Bronchial epithelial cell (primary cell): ENCODE data around the gene SBNO2. TPM values are rescaled to one million over a fixed set of nuclear protein-coding genes. Genes with fewer than 3 reads are reported as not detected.
A peak's percentile ranks its signal among the peaks of the same experiment; 100 is the strongest.

Source experiments
- DNase-seq: peaks from one replicate; pipeline ENCODE4 v3.0.0-alpha.2; 2010; ENCODE audit warnings: low read depth
- FAIRE-seq: peaks from 2 replicates; lab custom pipeline; 2011; peaks lifted over from hg19 to GRCh38; lab: Jason Lieb, UNC
- H3K27me3 ChIP-seq: 2 replicates; pipeline ENCODE4 v1.5.1; 2011; ENCODE audit warnings: low read length; ENCODE audit not compliant: control insufficient read depth, insufficient read depth
- H3K36me3 ChIP-seq: 2 replicates; pipeline ENCODE4 v1.5.1; 2011; ENCODE audit warnings: low read length; ENCODE audit not compliant: control insufficient read depth, insufficient read depth
- H3K4me3 ChIP-seq: 2 replicates; pipeline ENCODE4 v1.5.1; 2011; ENCODE audit warnings: mild to moderate bottlenecking, low read depth, low read length, control low read depth
- total RNA-seq: library from RNA; depleted of rRNA; stranded (reverse); fragments of >200 nt; gene quantifications from 2 replicates; pipeline ENCODE4 v1.2.1, GENCODE V29; 2014
- TF ChIP-seq, protein P1 (sequence below): IDR thresholded peaks from 2 replicates; pipeline ENCODE4 v1.5.1; 2011; ENCODE audit warnings: mild to moderate bottlenecking, moderate library complexity, low read length, control low read depth, inconsistent platforms; ENCODE audit not compliant: insufficient read depth, severe bottlenecking

Gene SBNO2, protein sequence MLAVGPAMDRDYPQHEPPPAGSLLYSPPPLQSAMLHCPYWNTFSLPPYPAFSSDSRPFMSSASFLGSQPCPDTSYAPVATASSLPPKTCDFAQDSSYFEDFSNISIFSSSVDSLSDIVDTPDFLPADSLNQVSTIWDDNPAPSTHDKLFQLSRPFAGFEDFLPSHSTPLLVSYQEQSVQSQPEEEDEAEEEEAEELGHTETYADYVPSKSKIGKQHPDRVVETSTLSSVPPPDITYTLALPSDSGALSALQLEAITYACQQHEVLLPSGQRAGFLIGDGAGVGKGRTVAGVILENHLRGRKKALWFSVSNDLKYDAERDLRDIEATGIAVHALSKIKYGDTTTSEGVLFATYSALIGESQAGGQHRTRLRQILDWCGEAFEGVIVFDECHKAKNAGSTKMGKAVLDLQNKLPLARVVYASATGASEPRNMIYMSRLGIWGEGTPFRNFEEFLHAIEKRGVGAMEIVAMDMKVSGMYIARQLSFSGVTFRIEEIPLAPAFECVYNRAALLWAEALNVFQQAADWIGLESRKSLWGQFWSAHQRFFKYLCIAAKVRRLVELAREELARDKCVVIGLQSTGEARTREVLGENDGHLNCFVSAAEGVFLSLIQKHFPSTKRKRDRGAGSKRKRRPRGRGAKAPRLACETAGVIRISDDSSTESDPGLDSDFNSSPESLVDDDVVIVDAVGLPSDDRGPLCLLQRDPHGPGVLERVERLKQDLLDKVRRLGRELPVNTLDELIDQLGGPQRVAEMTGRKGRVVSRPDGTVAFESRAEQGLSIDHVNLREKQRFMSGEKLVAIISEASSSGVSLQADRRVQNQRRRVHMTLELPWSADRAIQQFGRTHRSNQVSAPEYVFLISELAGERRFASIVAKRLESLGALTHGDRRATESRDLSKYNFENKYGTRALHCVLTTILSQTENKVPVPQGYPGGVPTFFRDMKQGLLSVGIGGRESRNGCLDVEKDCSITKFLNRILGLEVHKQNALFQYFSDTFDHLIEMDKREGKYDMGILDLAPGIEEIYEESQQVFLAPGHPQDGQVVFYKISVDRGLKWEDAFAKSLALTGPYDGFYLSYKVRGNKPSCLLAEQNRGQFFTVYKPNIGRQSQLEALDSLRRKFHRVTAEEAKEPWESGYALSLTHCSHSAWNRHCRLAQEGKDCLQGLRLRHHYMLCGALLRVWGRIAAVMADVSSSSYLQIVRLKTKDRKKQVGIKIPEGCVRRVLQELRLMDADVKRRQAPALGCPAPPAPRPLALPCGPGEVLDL (N-terminal part only)
- 16.8 and 22.8 TPM in 2 replicates for total RNA-seq

DNA sequence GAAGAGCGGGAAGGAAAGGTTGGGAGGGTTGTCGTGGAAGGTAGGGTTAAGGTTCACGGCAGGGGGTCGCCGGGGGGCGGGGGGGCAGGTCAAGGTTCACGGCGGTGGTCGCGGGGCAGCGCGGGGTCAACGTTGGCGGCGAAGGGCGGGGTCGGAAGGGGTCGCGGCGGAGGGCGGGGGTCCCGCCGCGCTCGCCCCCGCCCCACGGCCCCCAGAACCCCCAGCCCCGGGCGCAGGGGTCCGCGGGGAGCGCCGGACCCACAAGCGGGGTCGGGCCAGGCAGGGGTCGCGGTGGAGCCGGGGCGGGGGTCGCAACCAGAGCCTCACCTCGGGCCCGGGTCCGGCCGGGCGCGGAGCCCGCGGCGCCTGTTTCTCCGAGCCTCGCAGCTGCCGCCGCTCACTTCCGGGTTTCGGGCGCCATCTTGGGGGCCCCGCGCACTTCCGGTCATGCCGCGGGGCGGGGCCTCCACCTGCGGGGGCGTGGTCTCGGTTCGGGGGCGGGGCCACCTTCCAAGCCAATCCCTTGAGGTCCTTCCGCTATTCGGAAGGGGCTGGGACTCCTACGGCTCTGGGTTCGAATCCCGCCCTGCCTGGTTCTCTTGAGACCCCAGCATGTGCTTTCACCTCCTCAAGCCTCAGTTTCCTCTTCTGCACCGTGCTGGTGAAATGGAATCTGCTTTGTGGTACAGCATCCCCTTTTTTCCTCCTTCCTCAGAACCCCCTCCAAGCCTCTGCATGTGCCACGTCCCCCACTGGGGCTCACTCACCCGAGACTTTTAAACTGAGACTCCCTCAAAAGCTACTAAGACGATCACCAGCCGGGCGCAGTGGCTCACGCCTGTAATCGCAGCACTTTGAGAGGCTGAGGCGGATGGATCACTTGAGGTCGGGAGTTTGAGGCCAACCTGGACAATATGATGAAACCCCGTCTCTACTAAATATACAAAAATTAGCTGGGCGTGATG lies at the start of gene SBNO2:
Gene SBNO2, minus strand, starts transcription at position 424 of the 965 bp plus-strand sequence. CDS start 19,992 bp downstream, outside the sequence.
- no peaks in the 10 kb centered on the region for H3K27me3 ChIP-seq
- no peak for FAIRE-seq
- peak within 1 kb of the TSS; percentile 87 for H3K4me3 ChIP-seq
- DNase-seq, result peak; percentile 51
- no peaks in the 10 kb centered on the region for H3K36me3 ChIP-seq
- TF ChIP-seq, protein P1, sequence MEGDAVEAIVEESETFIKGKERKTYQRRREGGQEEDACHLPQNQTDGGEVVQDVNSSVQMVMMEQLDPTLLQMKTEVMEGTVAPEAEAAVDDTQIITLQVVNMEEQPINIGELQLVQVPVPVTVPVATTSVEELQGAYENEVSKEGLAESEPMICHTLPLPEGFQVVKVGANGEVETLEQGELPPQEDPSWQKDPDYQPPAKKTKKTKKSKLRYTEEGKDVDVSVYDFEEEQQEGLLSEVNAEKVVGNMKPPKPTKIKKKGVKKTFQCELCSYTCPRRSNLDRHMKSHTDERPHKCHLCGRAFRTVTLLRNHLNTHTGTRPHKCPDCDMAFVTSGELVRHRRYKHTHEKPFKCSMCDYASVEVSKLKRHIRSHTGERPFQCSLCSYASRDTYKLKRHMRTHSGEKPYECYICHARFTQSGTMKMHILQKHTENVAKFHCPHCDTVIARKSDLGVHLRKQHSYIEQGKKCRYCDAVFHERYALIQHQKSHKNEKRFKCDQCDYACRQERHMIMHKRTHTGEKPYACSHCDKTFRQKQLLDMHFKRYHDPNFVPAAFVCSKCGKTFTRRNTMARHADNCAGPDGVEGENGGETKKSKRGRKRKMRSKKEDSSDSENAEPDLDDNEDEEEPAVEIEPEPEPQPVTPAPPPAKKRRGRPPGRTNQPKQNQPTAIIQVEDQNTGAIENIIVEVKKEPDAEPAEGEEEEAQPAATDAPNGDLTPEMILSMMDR, result no peak

DNA sequence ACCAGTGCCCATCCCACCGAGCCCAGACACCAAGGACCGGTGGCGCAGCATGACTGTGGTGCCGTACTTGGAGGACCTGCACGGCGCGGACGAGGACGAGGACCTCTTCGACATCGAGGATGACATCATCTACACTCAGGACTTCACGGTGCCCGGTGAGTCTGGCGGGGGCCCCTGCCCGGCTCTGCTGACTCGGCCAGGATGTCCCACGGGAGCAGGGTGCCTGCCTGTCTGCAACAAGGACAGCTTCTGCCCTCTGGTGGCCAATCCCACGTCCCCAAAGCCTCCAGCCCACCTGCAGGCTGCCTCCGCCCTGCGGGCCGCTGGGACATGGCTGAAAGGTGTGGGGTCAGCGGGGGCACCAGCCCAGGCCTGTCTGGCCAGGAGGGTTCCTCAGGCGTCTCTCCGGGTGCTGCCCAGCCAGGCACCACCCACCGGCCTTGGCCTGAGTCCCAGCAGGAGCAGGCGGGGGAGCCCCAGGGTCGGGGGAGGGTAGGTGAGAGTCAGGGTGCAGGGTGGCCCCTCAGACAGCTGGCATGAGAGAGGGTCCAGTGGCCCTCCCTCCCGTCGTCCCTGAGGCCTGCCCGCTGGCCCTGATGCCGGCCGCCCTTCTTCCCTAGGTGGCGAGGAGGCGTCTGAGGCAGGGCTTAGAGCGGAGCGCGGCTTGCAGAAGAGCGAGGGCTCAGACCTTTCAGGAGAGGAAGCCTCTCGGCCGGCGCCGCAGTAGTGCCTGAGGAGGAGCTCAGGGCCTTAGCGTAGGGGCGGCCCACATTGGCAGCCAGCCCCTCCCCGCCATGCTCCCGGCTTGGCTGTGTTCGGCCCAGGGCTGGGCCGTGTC lies 49.2 kb upstream of the SBNO2 start:
- Histone ChIP-seq H3K27me3 (no peaks in the 10 kb centered on the region), H3K4me3 (no peak overlapping the region), H3K36me3 (peaks cover 22% of the 10 kb centered on the region)
- FAIRE-seq (no peak), DNase-seq (peak; percentile 26)
- TF ChIP-seq, protein P1, result peak; percentile 67

DNA sequence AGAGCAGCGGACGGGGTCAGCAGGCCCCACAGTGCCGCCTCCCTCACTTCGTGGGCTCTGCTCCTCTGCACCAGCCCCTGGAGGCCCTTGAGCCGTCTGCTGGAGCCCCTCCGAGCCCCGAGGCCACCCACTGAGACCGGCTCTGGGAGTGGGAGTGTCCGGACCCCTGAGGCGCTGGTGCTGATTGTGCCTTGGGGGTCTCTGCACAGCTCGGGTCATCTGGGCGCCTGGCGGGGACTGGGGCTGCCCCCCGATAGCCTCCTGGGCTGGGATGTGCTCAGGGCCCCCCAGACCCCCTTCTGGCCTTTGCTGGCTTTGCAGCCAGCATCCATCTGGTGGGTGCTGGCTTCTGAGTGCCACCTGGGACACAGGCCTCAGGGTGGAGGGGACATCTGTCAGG lies 48.3 kb upstream of the SBNO2 start:
- TF ChIP-seq, protein P1, result no peak
- peaks cover 24% of the 10 kb centered on the region for H3K36me3 ChIP-seq
- no peaks in the 10 kb centered on the region for H3K27me3 ChIP-seq
- FAIRE-seq (no peak), DNase-seq (no peak)
- no peak overlapping the region for H3K4me3 ChIP-seq

DNA sequence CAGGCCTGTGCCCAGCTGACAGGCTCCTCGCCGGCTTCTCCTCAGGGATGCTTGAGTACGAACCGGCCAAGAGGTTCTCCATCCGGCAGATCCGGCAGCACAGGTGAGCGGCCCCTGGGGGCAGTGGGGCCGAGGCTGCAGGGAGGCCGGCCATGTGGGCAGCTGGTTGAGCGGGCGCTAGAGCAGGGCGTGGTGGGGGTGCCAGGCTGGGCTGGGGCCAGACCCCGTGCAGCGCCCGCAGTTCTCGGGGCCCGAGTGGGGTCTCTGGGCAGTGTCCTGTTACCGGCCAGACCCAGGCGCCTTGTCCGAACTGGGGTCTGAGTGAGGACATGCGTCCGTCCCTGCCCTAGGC lies 47.8 kb upstream of the SBNO2 start:
- no peaks in the 10 kb centered on the region for H3K27me3 ChIP-seq
- H3K36me3 ChIP-seq, result peaks cover 24% of the 10 kb centered on the region
- TF ChIP-seq, protein P1, result no peak
- H3K4me3 ChIP-seq, result no peak overlapping the region
- no peak for DNase-seq
- no peak for FAIRE-seq
